ENCODE data around the gene ZNF318. TPM values are rescaled to one million over a fixed set of nuclear protein-coding genes. Genes with fewer than 3 reads are reported as not detected.

Gene ZNF318
- total and polyA plus RNA-seq, 10 of the 15 experiments (the other 5 are each of a cell fraction or from before 2014, with no cell fraction given): 3.4 to 79.8 (median 13.7) TPM

DNA sequence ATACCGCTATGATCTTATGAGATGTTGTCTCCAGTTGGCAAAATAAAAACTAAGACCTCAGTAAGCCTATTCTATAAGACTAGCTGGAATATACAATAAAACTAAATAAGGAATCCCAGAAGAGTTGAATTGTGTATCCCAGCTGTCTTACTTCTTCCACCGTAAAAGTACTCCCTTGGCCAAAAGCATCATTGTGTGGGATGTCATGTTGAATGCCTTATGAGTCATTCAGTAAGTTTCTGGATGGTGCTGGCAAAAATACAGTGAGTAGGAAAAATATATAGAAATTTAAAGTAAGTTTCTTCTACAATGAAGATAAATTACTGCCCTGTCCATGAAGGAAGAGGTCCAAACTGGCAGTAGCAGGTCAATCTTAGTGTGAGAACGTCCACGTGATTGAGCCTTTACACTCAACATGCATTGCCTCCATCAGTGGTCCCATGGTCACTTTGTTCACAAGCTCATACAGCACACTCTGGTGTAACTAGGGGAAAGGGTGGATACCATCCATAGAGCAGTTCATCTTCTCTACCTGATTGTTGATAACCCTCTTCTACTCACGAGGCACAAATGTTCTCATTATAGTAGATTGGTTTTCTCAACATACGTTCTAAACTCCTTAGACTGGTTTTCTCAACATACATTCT is 13.7 kb upstream of the ZNF318 start:
- no peaks in the 10 kb centered on the region for H3K27me3 ChIP-seq (replicated peaks in 1 of 2; ENCODE audit: control insufficient read depth in 2 of 2, insufficient read depth in 2 of 2, low read length in 1 of 2)
- H3K4me3 ChIP-seq: no peak overlapping the region
- ChIA-PET SMC1A (ENCODE audit: uncharacterized antibody, unreplicated experiment) (interaction anchor here (0.5 to 27.6 kb wide), 17 partner anchors 8 to 296 kb away, joined by 3 to 616 read pairs (median 4); partner anchors contain the start of genes ABCC10, CRIP3 and ZNF318), POLR2A (interaction anchor here (0.6 to 10.4 kb wide), 17 partner anchors 8 to 490 kb away, joined by 3 to 218 read pairs (median 5); partner anchors contain the start of genes VEGFA and ZNF318), CTCF (interaction anchor here (0.8 to 8.3 kb wide), 14 partner anchors 7 to 454 kb away, joined by 3 to 68 read pairs (median 12); partner anchors contain the start of genes CNPY3, CRIP3 and ZNF318), RAD21 (ENCODE audit: unreplicated experiment) (interaction anchor here (0.6 to 11.3 kb wide), 18 partner anchors 7 to 877 kb away, joined by 3 to 311 read pairs (median 5); partner anchors contain the start of genes ABCC10, CNPY3, CRIP3 and ZNF318)
- H3K9me3 ChIP-seq (replicated peaks; ENCODE audit: control insufficient read depth, insufficient read depth, low read length): no peaks in the 10 kb centered on the region
- ATAC-seq (no peak; the same call in none of the 3 replicates), FAIRE-seq (no peak), DNase-seq (ENCODE audit: low read depth, low spot score) (no peak)
- H4K20me1 ChIP-seq (ENCODE audit: control insufficient read depth, insufficient read depth): no peaks in the 10 kb centered on the region
- H3K36me3 ChIP-seq (ENCODE audit: control insufficient read depth in 2 of 2, insufficient read depth in 2 of 2, low read length in 1 of 2): no peaks in the 10 kb centered on the region
- in situ Hi-C loops (cut with MboI): no loop called here
- H3K9ac ChIP-seq (ENCODE audit: control insufficient read depth, insufficient read depth, low read length): peak overlapping the region; percentile 21
- H3K27ac ChIP-seq (ENCODE audit: control insufficient read depth, insufficient read depth): peak overlapping the region; percentile 92
- no peak overlapping the region for H2AFZ ChIP-seq (ENCODE audit: control insufficient read depth, low read depth, low read length)
- intact Hi-C loops (cut with micrococcal nuclease; ENCODE audit: unreplicated experiment): loop anchor here (1.0 to 10.0 kb wide), 5 partner anchors 14 to 608 kb away; partner anchors contain the start of genes SRF and ZNF318
- peaks cover 9% of the 10 kb centered on the region for H3K79me2 ChIP-seq (ENCODE audit: control insufficient read depth, insufficient read depth, low read length)
- TF ChIP-seq TBL1XR1 (IDR thresholded peaks at IDR 0.05; ENCODE audit: low read depth, low read length) (no peak), JUNB (IDR thresholded peaks at IDR 0.05) (peak; percentile 45; the same call in 1 of the 2 replicates), POU2F2 (IDR thresholded peaks at IDR 0.05; ENCODE audit: borderline replicate concordance, low read depth, low read length) (peak; percentile 17; the same call in 1 of the 3 replicates), PAX8 (IDR thresholded peaks at IDR 0.05) (no peak), RAD51 (IDR thresholded peaks at IDR 0.05) (peak; percentile 25; the same call in 1 of the 2 replicates), SMARCA5 (IDR thresholded peaks at IDR 0.05) (peak; percentile 87)
- BruUV-seq (replicated peaks): TSS peak; percentile 72
- peaks cover 69% of the 10 kb centered on the region for H3K4me1 ChIP-seq (ENCODE audit: control insufficient read depth, insufficient read depth, low read length)
- WGBS (ENCODE audit: insufficient coverage, insufficient replicate concordance, low lambda C conversion rate, missing lambda C conversion rate): 20% methylated on average over 6 of the region's 6 CpGs
- peak overlapping the region; percentile 46; the same call in 1 of the 2 replicates for H3K4me2 ChIP-seq (ENCODE audit: control insufficient read depth, insufficient read depth)
